ENCODE measurements around the gene MYLK. TPM values are rescaled to one million over a fixed set of nuclear protein-coding genes. Genes with fewer than 3 reads are reported as not detected.

The MYLK gene
- total and polyA plus RNA-seq, 9 of the 15 experiments (the other 6 are each of a cell fraction or from before 2014, with no cell fraction given): 0.11 to 0.53 (median 0.18) TPM; not detected in 2

DNA sequence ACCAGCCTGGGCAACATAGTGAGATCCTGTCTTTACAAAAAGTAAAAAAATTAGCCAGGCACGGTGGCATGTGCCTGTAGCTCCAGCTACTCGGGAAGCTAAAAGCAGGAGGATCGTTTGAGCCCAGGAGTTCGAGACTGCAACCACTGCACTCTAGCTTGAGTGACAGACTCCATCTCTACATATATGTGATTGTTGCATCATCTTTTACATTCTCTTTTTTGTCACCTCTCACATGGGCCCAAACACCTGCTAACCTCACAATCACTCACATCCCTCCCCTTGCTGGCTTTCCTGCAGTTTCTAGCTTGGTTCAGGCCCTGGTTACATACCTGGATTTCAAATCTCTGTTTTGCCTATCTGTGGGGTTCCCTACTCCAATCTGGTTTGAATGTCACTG lies 19.4 kb downstream of the MYLK start:
- Histone ChIP-seq H3K9me3 (replicated peaks; ENCODE audit: control insufficient read depth, insufficient read depth, low read depth, low read length) (no peaks in the 10 kb centered on the region), H2AFZ (ENCODE audit: low read depth, low read length) (no peak overlapping the region), H3K27me3 (ENCODE audit: control insufficient read depth in 2 of 2, insufficient read depth in 2 of 2, low read length in 2 of 2) (peaks cover 0 to 3% of the 10 kb centered on the region in 2 experiments; a peak in 1 of 5 replicates), H3K4me2 (ENCODE audit: insufficient read depth, low read length) (no peak overlapping the region), H3K4me3 (no peak overlapping the region), H3K9me1 (ENCODE audit: control insufficient read depth, insufficient read depth, low read length) (no peaks in the 10 kb centered on the region), H3K4me1 (replicated peaks in 1 of 2; ENCODE audit: control insufficient read depth in 2 of 2, insufficient read depth in 2 of 2, low read length in 2 of 2) (no peaks in the 10 kb centered on the region), H4K20me1 (replicated peaks; ENCODE audit: control insufficient read depth, insufficient read depth, low read length) (no peaks in the 10 kb centered on the region), H3K27ac (ENCODE audit: extremely low read depth, low read depth, low read length) (no peak overlapping the region), H3K36me3 (ENCODE audit: control insufficient read depth, insufficient read depth, low read length) (no peaks in the 10 kb centered on the region), H3K79me2 (ENCODE audit: control insufficient read depth, insufficient read depth, low read length) (no peaks in the 10 kb centered on the region), H3K9ac (ENCODE audit: insufficient read depth in 1 of 2, low read depth in 2 of 2, low read length in 2 of 2) (no peak overlapping the region)
- in situ Hi-C loops (cut with MboI) (no loop called here), intact Hi-C loops (cut with micrococcal nuclease) (no loop called here)
- FAIRE-seq (no peak), ATAC-seq (no peak), DNase-seq (ENCODE audit: extremely low read depth in 1 of 4, low spot score in 3 of 4) (no peak)
- CTCF ChIA-PET (ENCODE audit: low intra/inter-chr PET ratio): no interaction called here
- BruUV-seq (replicated peaks): no TSS peak
- WGBS (ENCODE audit: insufficient coverage, low coverage, missing lambda C conversion rate): 0% methylated on average over 4 of the region's 4 CpGs
- POLR2A ChIA-PET: no interaction called here
- no peak for TF ChIP-seq CHD2 (IDR thresholded peaks at IDR 0.05; ENCODE audit: low read depth, low read length)
- TF ChIP-seq, protein P1, sequence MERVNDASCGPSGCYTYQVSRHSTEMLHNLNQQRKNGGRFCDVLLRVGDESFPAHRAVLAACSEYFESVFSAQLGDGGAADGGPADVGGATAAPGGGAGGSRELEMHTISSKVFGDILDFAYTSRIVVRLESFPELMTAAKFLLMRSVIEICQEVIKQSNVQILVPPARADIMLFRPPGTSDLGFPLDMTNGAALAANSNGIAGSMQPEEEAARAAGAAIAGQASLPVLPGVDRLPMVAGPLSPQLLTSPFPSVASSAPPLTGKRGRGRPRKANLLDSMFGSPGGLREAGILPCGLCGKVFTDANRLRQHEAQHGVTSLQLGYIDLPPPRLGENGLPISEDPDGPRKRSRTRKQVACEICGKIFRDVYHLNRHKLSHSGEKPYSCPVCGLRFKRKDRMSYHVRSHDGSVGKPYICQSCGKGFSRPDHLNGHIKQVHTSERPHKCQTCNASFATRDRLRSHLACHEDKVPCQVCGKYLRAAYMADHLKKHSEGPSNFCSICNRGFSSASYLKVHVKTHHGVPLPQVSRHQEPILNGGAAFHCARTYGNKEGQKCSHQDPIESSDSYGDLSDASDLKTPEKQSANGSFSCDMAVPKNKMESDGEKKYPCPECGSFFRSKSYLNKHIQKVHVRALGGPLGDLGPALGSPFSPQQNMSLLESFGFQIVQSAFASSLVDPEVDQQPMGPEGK (CRISPR knock-in tag; IDR thresholded peaks at IDR 0.05; ENCODE audit: borderline replicate concordance): no peak
- TF ChIP-seq, protein P2, sequence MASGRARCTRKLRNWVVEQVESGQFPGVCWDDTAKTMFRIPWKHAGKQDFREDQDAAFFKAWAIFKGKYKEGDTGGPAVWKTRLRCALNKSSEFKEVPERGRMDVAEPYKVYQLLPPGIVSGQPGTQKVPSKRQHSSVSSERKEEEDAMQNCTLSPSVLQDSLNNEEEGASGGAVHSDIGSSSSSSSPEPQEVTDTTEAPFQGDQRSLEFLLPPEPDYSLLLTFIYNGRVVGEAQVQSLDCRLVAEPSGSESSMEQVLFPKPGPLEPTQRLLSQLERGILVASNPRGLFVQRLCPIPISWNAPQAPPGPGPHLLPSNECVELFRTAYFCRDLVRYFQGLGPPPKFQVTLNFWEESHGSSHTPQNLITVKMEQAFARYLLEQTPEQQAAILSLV (tag; IDR thresholded peaks at IDR 0.05): 0 out of 2 replicates have a peak, but pooled peaks have one; percentile 19
- TF ChIP-seq CEBPG (CRISPR knock-in tag; IDR thresholded peaks at IDR 0.05): no peak
- TF ChIP-seq CEBPG (tag; conservative IDR thresholded peaks at IDR 0.05 in 1 of 2, IDR thresholded peaks at IDR 0.05 in 1 of 2): peak; percentile 24 to 44; a peak in 1 of 4 replicates
- TF ChIP-seq MCM7 (IDR thresholded peaks at IDR 0.05): no peak
- TF ChIP-seq NFE2 (IDR thresholded peaks at IDR 0.05; ENCODE audit: low read depth): no peak
- TF ChIP-seq, protein P3, sequence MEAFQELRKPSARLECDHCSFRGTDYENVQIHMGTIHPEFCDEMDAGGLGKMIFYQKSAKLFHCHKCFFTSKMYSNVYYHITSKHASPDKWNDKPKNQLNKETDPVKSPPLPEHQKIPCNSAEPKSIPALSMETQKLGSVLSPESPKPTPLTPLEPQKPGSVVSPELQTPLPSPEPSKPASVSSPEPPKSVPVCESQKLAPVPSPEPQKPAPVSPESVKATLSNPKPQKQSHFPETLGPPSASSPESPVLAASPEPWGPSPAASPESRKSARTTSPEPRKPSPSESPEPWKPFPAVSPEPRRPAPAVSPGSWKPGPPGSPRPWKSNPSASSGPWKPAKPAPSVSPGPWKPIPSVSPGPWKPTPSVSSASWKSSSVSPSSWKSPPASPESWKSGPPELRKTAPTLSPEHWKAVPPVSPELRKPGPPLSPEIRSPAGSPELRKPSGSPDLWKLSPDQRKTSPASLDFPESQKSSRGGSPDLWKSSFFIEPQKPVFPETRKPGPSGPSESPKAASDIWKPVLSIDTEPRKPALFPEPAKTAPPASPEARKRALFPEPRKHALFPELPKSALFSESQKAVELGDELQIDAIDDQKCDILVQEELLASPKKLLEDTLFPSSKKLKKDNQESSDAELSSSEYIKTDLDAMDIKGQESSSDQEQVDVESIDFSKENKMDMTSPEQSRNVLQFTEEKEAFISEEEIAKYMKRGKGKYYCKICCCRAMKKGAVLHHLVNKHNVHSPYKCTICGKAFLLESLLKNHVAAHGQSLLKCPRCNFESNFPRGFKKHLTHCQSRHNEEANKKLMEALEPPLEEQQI (IDR thresholded peaks at IDR 0.05): no peak
- TF ChIP-seq, protein P4, sequence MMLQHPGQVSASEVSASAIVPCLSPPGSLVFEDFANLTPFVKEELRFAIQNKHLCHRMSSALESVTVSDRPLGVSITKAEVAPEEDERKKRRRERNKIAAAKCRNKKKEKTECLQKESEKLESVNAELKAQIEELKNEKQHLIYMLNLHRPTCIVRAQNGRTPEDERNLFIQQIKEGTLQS (IDR thresholded peaks at IDR 0.05): 0 out of 2 replicates have a peak, but pooled peaks have one; percentile 48
- TF ChIP-seq, protein P4 (CRISPR knock-in tag; conservative IDR thresholded peaks at IDR 0.05): no peak
- no peak for TF ChIP-seq NEUROD1 (IDR thresholded peaks at IDR 0.05; ENCODE audit: borderline replicate concordance, low read depth, low read length, partially characterized antibody)
- TF ChIP-seq NR1H2 (CRISPR knock-in tag; IDR thresholded peaks at IDR 0.05): no peak
- TF ChIP-seq, protein P5, sequence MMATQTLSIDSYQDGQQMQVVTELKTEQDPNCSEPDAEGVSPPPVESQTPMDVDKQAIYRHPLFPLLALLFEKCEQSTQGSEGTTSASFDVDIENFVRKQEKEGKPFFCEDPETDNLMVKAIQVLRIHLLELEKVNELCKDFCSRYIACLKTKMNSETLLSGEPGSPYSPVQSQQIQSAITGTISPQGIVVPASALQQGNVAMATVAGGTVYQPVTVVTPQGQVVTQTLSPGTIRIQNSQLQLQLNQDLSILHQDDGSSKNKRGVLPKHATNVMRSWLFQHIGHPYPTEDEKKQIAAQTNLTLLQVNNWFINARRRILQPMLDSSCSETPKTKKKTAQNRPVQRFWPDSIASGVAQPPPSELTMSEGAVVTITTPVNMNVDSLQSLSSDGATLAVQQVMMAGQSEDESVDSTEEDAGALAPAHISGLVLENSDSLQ (IDR thresholded peaks at IDR 0.05): peak; percentile 42; the same call in 1 of the 2 replicates
- TF ChIP-seq, protein P6, sequence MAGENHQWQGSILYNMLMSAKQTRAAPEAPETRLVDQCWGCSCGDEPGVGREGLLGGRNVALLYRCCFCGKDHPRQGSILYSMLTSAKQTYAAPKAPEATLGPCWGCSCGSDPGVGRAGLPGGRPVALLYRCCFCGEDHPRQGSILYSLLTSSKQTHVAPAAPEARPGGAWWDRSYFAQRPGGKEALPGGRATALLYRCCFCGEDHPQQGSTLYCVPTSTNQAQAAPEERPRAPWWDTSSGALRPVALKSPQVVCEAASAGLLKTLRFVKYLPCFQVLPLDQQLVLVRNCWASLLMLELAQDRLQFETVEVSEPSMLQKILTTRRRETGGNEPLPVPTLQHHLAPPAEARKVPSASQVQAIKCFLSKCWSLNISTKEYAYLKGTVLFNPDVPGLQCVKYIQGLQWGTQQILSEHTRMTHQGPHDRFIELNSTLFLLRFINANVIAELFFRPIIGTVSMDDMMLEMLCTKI (IDR thresholded peaks at IDR 0.05; ENCODE audit: partially characterized antibody): no peak

Measured in K562 (cell line).